Smooth muscle cell (in vitro differentiated cells): ENCODE measurements around the gene MDM1. TPM values are rescaled to one million over a fixed set of nuclear protein-coding genes. Genes with fewer than 3 reads are reported as not detected.

Experiments used
- DNase-seq: peaks from one replicate; lab custom pipeline; 2025; ENCODE audit not compliant: unreplicated experiment; lab: John Stamatoyannopoulos, UW
- H2AFZ ChIP-seq: fragments of 200-600 bp; sonication (generic); 2 replicates; pipeline ENCODE4 v1.6.0; 2016; ENCODE audit warnings: antibody characterized with exemption, low read depth, mild to moderate bottlenecking
- H3F3A ChIP-seq: fragments of 200-600 bp; sonication (generic); 2 replicates; pipeline ENCODE4 v1.6.0; 2017; ENCODE audit warnings: antibody characterized with exemption, low read depth
- H3K27ac ChIP-seq: fragments of 200-600 bp; sonication (generic); 2 replicates; pipeline ENCODE4 v1.5.1; 2016; ENCODE audit warnings: low read depth, mild to moderate bottlenecking
- H3K27me3 ChIP-seq: fragments of 200-600 bp; sonication (generic); 2 replicates; pipeline ENCODE4 v1.6.1; 2016; ENCODE audit warnings: low read depth, mild to moderate bottlenecking
- H3K36me3 ChIP-seq: fragments of 200-600 bp; sonication (generic); 2 replicates; pipeline ENCODE4 v1.5.1; 2016; ENCODE audit warnings: low read depth
- H3K4me1 ChIP-seq: fragments of 200-600 bp; sonication (generic); 2 replicates; pipeline ENCODE4 v1.5.1; 2016; ENCODE audit warnings: low read depth
- H3K4me2 ChIP-seq: fragments of 200-600 bp; sonication (generic); 2 replicates; pipeline ENCODE4 v1.6.0; 2016; ENCODE audit warnings: mild to moderate bottlenecking
- H3K4me3 ChIP-seq: fragments of 200-600 bp; sonication (generic); 2 replicates; pipeline ENCODE4 v1.5.1; 2016; ENCODE audit warnings: mild to moderate bottlenecking
- H3K79me2 ChIP-seq: fragments of 200-600 bp; sonication (generic); 2 replicates; pipeline ENCODE4 v1.6.0; 2016; ENCODE audit warnings: low read depth, mild to moderate bottlenecking
- H3K9ac ChIP-seq: fragments of 200-600 bp; sonication (generic); 2 replicates; pipeline ENCODE4 v1.6.0; 2016; ENCODE audit warnings: low read depth
- H3K9me3 ChIP-seq: fragments of 200-600 bp; sonication (generic); replicated peaks from 2 replicates; pipeline ENCODE4 v1.5.1; 2016; ENCODE audit warnings: low read depth
- H4K20me1 ChIP-seq: fragments of 200-600 bp; sonication (generic); 2 replicates; pipeline ENCODE4 v1.6.0; 2016; ENCODE audit warnings: low read depth
- CTCF ChIP-seq: fragments of 200-600 bp; sonication (generic); IDR thresholded peaks from 2 replicates; pipeline ENCODE4 v1.5.1; 2017; ENCODE audit warnings: borderline replicate concordance, mild to moderate bottlenecking, antibody characterized with exemption; ENCODE audit not compliant: insufficient read depth, poor library complexity, severe bottlenecking
- WGBS: methylation state at CpG from one replicate; pipeline ENCODE4 v1.1.7; 2016; ENCODE audit warnings: low lambda C conversion rate; 5-methylcytosine and 5-hydroxymethylcytosine counted together
- polyA plus RNA-seq: library from polyadenylated mRNA; unstranded; fragments of >200 nt; fragmentation: Nextera tagmentation; extraction: Ambion mirVana; gene quantifications from 2 replicates; pipeline ENCODE4 v1.2.1, GENCODE V29; 2016
- total RNA-seq: library from RNA; depleted of rRNA; stranded (reverse); fragments of >200 nt; gene quantifications from 2 replicates; pipeline ENCODE4 v1.2.3, GENCODE V29; 2014

The MDM1 gene
- total and polyA plus RNA-seq, 2 experiments from 2014 or later: 5.4 to 15.9 TPM

- no peak overlapping the region for H3K27ac ChIP-seq
- H3F3A ChIP-seq: no peaks in the 10 kb centered on the region
- H3K4me1 ChIP-seq: no peaks in the 10 kb centered on the region
- no peak for TF ChIP-seq CTCF
- no peaks in the 10 kb centered on the region for H3K79me2 ChIP-seq
- H3K9me3 ChIP-seq: no peaks in the 10 kb centered on the region
- H3K4me2 ChIP-seq: no peak overlapping the region
- no peak overlapping the region for H2AFZ ChIP-seq
- no peaks in the 10 kb centered on the region for H3K36me3 ChIP-seq
- DNase-seq: no peak
- H3K27me3 ChIP-seq: no peaks in the 10 kb centered on the region
- H3K4me3 ChIP-seq: no peak overlapping the region
- H3K9ac ChIP-seq: no peak overlapping the region
- no peaks in the 10 kb centered on the region for H4K20me1 ChIP-seq
These were observed 38.8 kb downstream of the MDM1 start for GRCh38 chr12:68293347-68293746.

- no peaks in the 10 kb centered on the region for H3K27me3 ChIP-seq
- no peaks in the 10 kb centered on the region for H3K9me3 ChIP-seq
- no peaks in the 10 kb centered on the region for H3K36me3 ChIP-seq
- no peaks in the 10 kb centered on the region for H3K4me1 ChIP-seq
- no peak overlapping the region for H3K4me3 ChIP-seq
- no peak overlapping the region for H3K4me2 ChIP-seq
- no peak overlapping the region for H3K27ac ChIP-seq
- H2AFZ ChIP-seq: no peak overlapping the region
- 78% methylated on average over 9 of the region's 9 CpGs for WGBS
- no peak overlapping the region for H3K9ac ChIP-seq
- H3K79me2 ChIP-seq: no peaks in the 10 kb centered on the region
- DNase-seq: no peak
- no peak for TF ChIP-seq CTCF
- H4K20me1 ChIP-seq: no peaks in the 10 kb centered on the region
- no peaks in the 10 kb centered on the region for H3F3A ChIP-seq
These were observed 39.8 kb downstream of the MDM1 start for GRCh38 chr12:68292151-68292943.

- Histone ChIP-seq H4K20me1 (no peaks in the 10 kb centered on the region), H3K36me3 (no peaks in the 10 kb centered on the region), H3F3A (no peaks in the 10 kb centered on the region), H3K9ac (no peak overlapping the region), H2AFZ (no peak overlapping the region), H3K4me2 (no peak overlapping the region), H3K27ac (no peak overlapping the region), H3K79me2 (no peaks in the 10 kb centered on the region), H3K27me3 (no peaks in the 10 kb centered on the region), H3K4me1 (no peaks in the 10 kb centered on the region), H3K4me3 (no peak overlapping the region), H3K9me3 (no peaks in the 10 kb centered on the region)
- 91% methylated on average over 4 of the region's 4 CpGs for WGBS
- no peak for TF ChIP-seq CTCF
- DNase-seq: no peak
These were observed 40.6 kb downstream of the MDM1 start for GRCh38 chr12:68291396-68292036.

GRCh38 chr12:68290126-68290525, 42.0 kb downstream of the MDM1 start:
- H3F3A ChIP-seq: no peaks in the 10 kb centered on the region
- no peak for DNase-seq
- no peak overlapping the region for H3K4me2 ChIP-seq

More at GRCh38 chr12:68290126-68290525, 42.0 kb downstream of the MDM1 start:
- H3K27me3 ChIP-seq: no peaks in the 10 kb centered on the region
- no peak overlapping the region for H2AFZ ChIP-seq
- WGBS: 64% methylated on average over 6 of the region's 6 CpGs
- H3K36me3 ChIP-seq: no peaks in the 10 kb centered on the region
- TF ChIP-seq CTCF: no peak
- H3K9ac ChIP-seq: no peak overlapping the region
- no peaks in the 10 kb centered on the region for H4K20me1 ChIP-seq
- H3K79me2 ChIP-seq: no peaks in the 10 kb centered on the region
- H3K4me1 ChIP-seq: no peaks in the 10 kb centered on the region
- no peaks in the 10 kb centered on the region for H3K9me3 ChIP-seq
- H3K27ac ChIP-seq: no peak overlapping the region
- no peak overlapping the region for H3K4me3 ChIP-seq
